Epithelial cell of alveolus of lung (primary cell): ENCODE data around the gene NPHP4. TPM values are rescaled to one million over a fixed set of nuclear protein-coding genes. Genes with fewer than 3 reads are reported as not detected.

Experiments
- total RNA-seq: library from RNA; depleted of rRNA; stranded (reverse); fragments of >200 nt; gene quantifications from 2 replicates; pipeline ENCODE4 v1.2.1, GENCODE V29; 2015

Gene NPHP4
- 4.0 and 5.7 TPM in 2 replicates for total RNA-seq

DNA sequence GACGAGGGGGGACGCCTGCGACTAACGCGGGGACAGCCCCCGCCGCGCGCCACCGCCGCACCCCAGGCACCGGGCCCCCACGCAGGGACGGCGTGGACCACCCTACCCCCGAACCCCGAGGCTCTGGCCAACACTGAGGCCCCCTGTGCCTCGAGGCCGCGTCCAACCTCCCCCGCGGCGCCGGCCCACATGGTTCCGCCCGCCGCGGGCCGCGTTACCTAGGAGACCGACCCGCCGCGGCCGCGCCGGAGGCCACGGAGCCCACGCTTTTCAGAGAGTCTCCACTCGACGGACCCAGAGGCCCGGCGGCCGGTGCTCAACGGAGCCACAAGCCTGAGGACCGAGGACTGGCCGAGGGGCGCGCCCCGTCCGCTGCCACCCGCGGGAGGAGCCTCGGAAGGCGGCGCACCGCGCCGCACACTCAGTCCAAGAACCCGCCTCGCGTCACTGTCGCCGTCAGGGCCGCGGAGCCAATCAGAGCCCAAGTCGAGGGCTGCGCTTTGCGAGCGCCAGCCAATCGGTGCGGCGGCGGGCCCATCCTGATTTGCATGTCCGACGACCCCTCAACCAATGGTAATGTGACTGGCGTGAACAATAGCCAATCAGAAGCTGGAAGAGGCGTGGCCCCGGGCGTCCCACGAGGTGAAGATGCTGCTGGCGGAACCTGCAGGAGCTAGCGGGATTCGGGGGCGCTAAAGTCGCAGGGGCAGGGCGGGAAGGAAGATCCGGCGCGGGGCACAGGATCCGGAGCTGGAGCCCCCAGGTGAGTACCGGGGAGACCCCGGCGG lies at the start of gene NPHP4:
Gene NPHP4, minus strand, starts transcription at position 400 of the 788 bp plus-strand sequence. CDS start 6,136 bp downstream, outside the sequence.

Other genes starting within 250 kb of the NPHP4 start
- gene KCNAB2, start 53.5 kb upstream of the NPHP4 start, total RNA-seq = 1.9 and 6.1 TPM in 2 replicates
- gene CHD5, start 187.9 kb upstream of the NPHP4 start, total RNA-seq = under 0.01 and 0.24 TPM in 2 replicates
- 143 and 226 TPM in 2 replicates for gene RPL22, start 207.2 kb upstream of the NPHP4 start, total RNA-seq
- gene RNF207, start 213.7 kb upstream of the NPHP4 start, total RNA-seq = 10.3 and 23.4 TPM in 2 replicates
- gene ICMT, start 243.5 kb upstream of the NPHP4 start, total RNA-seq = 42.0 and 58.6 TPM in 2 replicates